Thyroid gland (tissue), 4 donors: ENCODE measurements around the gene SMAD3. TPM values are rescaled to one million over a fixed set of nuclear protein-coding genes. Genes with fewer than 3 reads are reported as not detected.
A peak's percentile ranks its signal among the peaks of the same experiment; 100 is the strongest.

ENCODE experiments used
- DNase-seq, 2 donors: peaks; one replicate each; pipeline ENCODE4 v3.0.0-alpha.2; 2019
- H3K27ac ChIP-seq, 3 donors: fragments of 200-600 bp; sonication (generic); 1 replicate in 2 of 3; 2 replicates in 1 of 3; pipeline ENCODE4 v1.5.1; 2016 to 2019; ENCODE audit warnings: mild to moderate bottlenecking in 1 of 3, moderate library complexity in 1 of 3
- H3K27me3 ChIP-seq: fragments of 200-600 bp; sonication (generic); one replicate; pipeline ENCODE4 v1.5.1; 2019
- H3K36me3 ChIP-seq, 2 donors: fragments of 200-600 bp; sonication (generic); one replicate each; pipeline ENCODE4 v1.5.1; 2016 to 2019
- H3K4me1 ChIP-seq, 2 donors: fragments of 200-600 bp; sonication (generic); one replicate each; pipeline ENCODE4 v1.5.1; 2017 to 2019
- H3K4me3 ChIP-seq, 3 donors: fragments of 200-600 bp; sonication (generic); replicated peaks in 1 of 3; 1 replicate in 2 of 3; 2 replicates in 1 of 3; pipeline ENCODE4 v1.5.1; 2016; ENCODE audit warnings: mild to moderate bottlenecking in 1 of 3
- H3K9me3 ChIP-seq: fragments of 200-600 bp; sonication (generic); one replicate; pipeline ENCODE4 v1.5.1; 2017
- CTCF ChIP-seq, 6 experiments: fragments of 200-600 bp in 3 of 6; fragments of 450-650 bp in 3 of 6; sonication (generic) in 3 of 6; IDR thresholded peaks; one replicate each; pipeline ENCODE4 v1.5.1; 2016 to 2019; ENCODE audit warnings: antibody characterized with exemption in 6 of 6, mild to moderate bottlenecking in 2 of 6, inconsistent platforms in 1 of 6, moderate library complexity in 1 of 6
- POLR2A ChIP-seq, 2 donors: fragments of 450-650 bp; IDR thresholded peaks; one replicate each; pipeline ENCODE4 v1.6.1; 2017; ENCODE audit warnings: antibody characterized with exemption in 2 of 2, mild to moderate bottlenecking in 2 of 2, moderate library complexity in 1 of 2
- WGBS, 2 donors: methylation state at CpG; one replicate each; pipeline ENCODE4 v1.1.5; 2017; 5-methylcytosine and 5-hydroxymethylcytosine counted together
- intact Hi-C: fragments of 100-400 bp; cut with DNase I; formaldehyde crosslinking; loops from one replicate; pipeline ENCODE4 v1.15.1; 2023
- total RNA-seq, 4 donors: library from RNA; depleted of rRNA; stranded (reverse); fragments of >200 nt; gene quantifications; one replicate each; pipeline ENCODE4 v1.2.3, GENCODE V29; 2016

SMAD3 gene
- total RNA-seq, 4 donors from 2014 or later = 33.6 to 66.5 (median 47.3) TPM

- TF ChIP-seq POLR2A (IDR thresholded peaks at IDR 0.05) = no peak
- no peak for TF ChIP-seq CTCF (IDR thresholded peaks at IDR 0.05)
- peak in 1 of 2 donors; percentile 3 for DNase-seq
- WGBS, 2 donors = 84 to 85% methylated on average over 7 of the region's 7 CpGs
- peaks cover 85 to 99% of the 10 kb centered on the region in 2 donors for H3K4me1 ChIP-seq
- H3K9me3 ChIP-seq = no peaks in the 10 kb centered on the region
- H3K27me3 ChIP-seq = no peaks in the 10 kb centered on the region
- intact Hi-C loops = loop anchor here (5.0 kb wide), 1 partner anchor 77 kb away; the partner anchor contains the start of gene SMAD3
- H3K36me3 ChIP-seq = no peaks in the 10 kb centered on the region
- H3K27ac ChIP-seq = peak overlapping the region in 2 of 3 donors; percentile 87 to 92
- H3K4me3 ChIP-seq = no peak overlapping the region
Measured at GRCh38 chr15:67144609-67145311, 79.4 kb downstream of the SMAD3 start.

- TF ChIP-seq POLR2A (IDR thresholded peaks at IDR 0.05) (no peak), CTCF (IDR thresholded peaks at IDR 0.05) (no peak)
- Histone ChIP-seq H3K36me3 (no peaks in the 10 kb centered on the region), H3K27me3 (no peaks in the 10 kb centered on the region), H3K4me3 (no peak overlapping the region), H3K27ac (peak overlapping the region in 2 of 3 donors; percentile 87 to 92), H3K4me1 (peaks cover 83 to 99% of the 10 kb centered on the region in 2 donors), H3K9me3 (no peaks in the 10 kb centered on the region)
- WGBS, 2 donors = 87 to 89% methylated on average over 4 of the region's 4 CpGs
- DNase-seq = no peak
- intact Hi-C loops = loop anchor here (5.0 kb wide), 1 partner anchor 78 kb away; the partner anchor contains the start of gene SMAD3
Measured at GRCh38 chr15:67145312-67145610, 79.9 kb downstream of the SMAD3 start.

GRCh38 chr15:67145710-67146109 is 80.3 kb downstream of the SMAD3 start:
- no peaks in the 10 kb centered on the region for H3K36me3 ChIP-seq
- intact Hi-C loops = loop anchor here (5.0 kb wide), 1 partner anchor 78 kb away; the partner anchor contains the start of gene SMAD3
- H3K4me3 ChIP-seq = no peak overlapping the region
- H3K27ac ChIP-seq = peak overlapping the region; percentile 85 to 92 (median 87)
- H3K4me1 ChIP-seq = peaks cover 82 to 96% of the 10 kb centered on the region in 2 donors
- DNase-seq = no peak
- 91 to 93% methylated on average over 4 of the region's 4 CpGs for WGBS, 2 donors
- H3K27me3 ChIP-seq = no peaks in the 10 kb centered on the region
- no peak for TF ChIP-seq CTCF (IDR thresholded peaks at IDR 0.05)
- no peak for TF ChIP-seq POLR2A (IDR thresholded peaks at IDR 0.05)
- no peaks in the 10 kb centered on the region for H3K9me3 ChIP-seq

GRCh38 chr15:67146234-67146633 is 80.8 kb downstream of the SMAD3 start:
- TF ChIP-seq CTCF (IDR thresholded peaks at IDR 0.05) (no peak), POLR2A (IDR thresholded peaks at IDR 0.05) (no peak)
- H3K27ac ChIP-seq = peak overlapping the region; percentile 85 to 92 (median 87)
- intact Hi-C loops = loop anchor here (5.0 kb wide), 1 partner anchor 79 kb away; the partner anchor contains the start of gene SMAD3
- H3K9me3 ChIP-seq = no peaks in the 10 kb centered on the region
- H3K27me3 ChIP-seq = no peaks in the 10 kb centered on the region
- peaks cover 82 to 95% of the 10 kb centered on the region in 2 donors for H3K4me1 ChIP-seq
- no peak overlapping the region for H3K4me3 ChIP-seq
- DNase-seq = peak; percentile 48 to 65
- WGBS, 2 donors = 49% methylated on average over 6 of the region's 6 CpGs
- no peaks in the 10 kb centered on the region for H3K36me3 ChIP-seq

- DNase-seq = peak in 1 of 2 donors; percentile 59
- WGBS, 2 donors = 35 to 40% methylated on average over 10 of the region's 10 CpGs
- Histone ChIP-seq H3K27me3 (no peaks in the 10 kb centered on the region), H3K4me1 (peaks cover 80 to 95% of the 10 kb centered on the region in 2 donors), H3K36me3 (no peaks in the 10 kb centered on the region), H3K9me3 (no peaks in the 10 kb centered on the region), H3K27ac (peak overlapping the region; percentile 85 to 92 (median 87)), H3K4me3 (no peak overlapping the region)
- TF ChIP-seq POLR2A (IDR thresholded peaks at IDR 0.05) (no peak), CTCF (IDR thresholded peaks at IDR 0.05) (no peak)
- intact Hi-C loops = loop anchor here (5.0 kb wide), 1 partner anchor 80 kb away; the partner anchor contains the start of gene SMAD3
Measured at GRCh38 chr15:67146875-67147381, 81.5 kb downstream of the SMAD3 start.
